Endodermal cell (in vitro differentiated cells): ENCODE results near the gene KCNAB2. TPM values are rescaled to one million over a fixed set of nuclear protein-coding genes. Genes with fewer than 3 reads are reported as not detected.

Experiments used
- DNase-seq: peaks from one replicate; pipeline ENCODE4 v3.0.0-alpha.2; 2017
- H3K27ac ChIP-seq: 2 replicates; pipeline ENCODE4 v1.5.1; 2013; ENCODE audit warnings: mild to moderate bottlenecking, low read depth, low read length, moderate library complexity
- H3K27me3 ChIP-seq: 2 replicates; pipeline ENCODE4 v1.6.1; 2013; ENCODE audit warnings: mild to moderate bottlenecking, low read length, moderate library complexity; ENCODE audit not compliant: insufficient read depth, control insufficient read depth, poor library complexity, severe bottlenecking
- H3K36me3 ChIP-seq: 2 replicates; pipeline ENCODE4 v1.7.0; 2013; ENCODE audit warnings: mild to moderate bottlenecking, low read length, moderate library complexity; ENCODE audit not compliant: control insufficient read depth, insufficient read depth
- H3K4me1 ChIP-seq: one replicate; pipeline ENCODE4 v1.7.0; 2013; ENCODE audit warnings: low read length; ENCODE audit not compliant: control insufficient read depth, insufficient read depth
- H3K4me3 ChIP-seq: 2 replicates; pipeline ENCODE4 v1.5.1; 2013; ENCODE audit warnings: mild to moderate bottlenecking, low read length, moderate library complexity
- H3K9ac ChIP-seq: 2 replicates; pipeline ENCODE4 v1.6.1; 2013; ENCODE audit warnings: mild to moderate bottlenecking, low read length, moderate library complexity; ENCODE audit not compliant: poor library complexity, severe bottlenecking; ENCODE audit errors: extremely low read depth
- H3K9me3 ChIP-seq: 2 replicates; pipeline ENCODE4 v1.6.1; 2013; ENCODE audit warnings: mild to moderate bottlenecking, low read length, moderate library complexity; ENCODE audit not compliant: control insufficient read depth
- H3K27ac Mint-ChIP-seq: 2 replicates; pipeline ENCODE4 v1.8.0; 2020; ENCODE audit warnings: mixed read lengths
- H3K27me3 Mint-ChIP-seq: 2 replicates; pipeline ENCODE4 v1.8.0; 2021; ENCODE audit warnings: mild to moderate bottlenecking, mixed read lengths; ENCODE audit not compliant: insufficient read depth
- H3K36me3 Mint-ChIP-seq: 2 replicates; pipeline ENCODE4 v1.8.0; 2020; ENCODE audit warnings: low read depth, mixed read lengths
- H3K4me1 Mint-ChIP-seq: 2 replicates; pipeline ENCODE4 v1.8.0; 2020; ENCODE audit warnings: mixed read lengths
- H3K4me3 Mint-ChIP-seq: 2 replicates; pipeline ENCODE4 v1.8.0; 2020; ENCODE audit warnings: mild to moderate bottlenecking, moderate library complexity, mixed read lengths
- H3K9me3 Mint-ChIP-seq: 2 replicates; pipeline ENCODE4 v1.8.0; 2020; ENCODE audit warnings: mild to moderate bottlenecking, mixed read lengths
- WGBS, 2 experiments: methylation state at CpG; one replicate each; pipeline versions ENCODE4 v1.1.5 to v1.1.7; 2013; ENCODE audit warnings: missing lambda C conversion rate in 2 of 2, mixed read lengths in 1 of 2; ENCODE audit not compliant: insufficient coverage in 1 of 2, insufficient read length in 1 of 2; 5-methylcytosine and 5-hydroxymethylcytosine counted together
- total RNA-seq, 2 donors: library from RNA; stranded (reverse); fragmentation: NEBNext Ultra II Directional in 1 of 2; extraction: Animal tissue kit (Norgen Biotek cat#: 25700) in 1 of 2; gene quantifications; 2 replicates in 1 of 2; 3 replicates in 1 of 2; pipeline ENCODE4 v1.2.1, GENCODE V29; 2021
- TF ChIP-seq, protein P1 (sequence below): fragments of 200-600 bp; sonication (generic); conservative IDR thresholded peaks from 2 replicates; pipeline ENCODE4 v1.5.0; 2021; ENCODE audit warnings: antibody characterized with exemption, mild to moderate bottlenecking

The KCNAB2 gene
- total RNA-seq, 2 donors from 2014 or later, result 14.9 to 22.9 TPM

- H3K4me3 ChIP-seq, result no peak overlapping the region
- H3K4me1 ChIP-seq, result peaks cover 10% of the 10 kb centered on the region
- Mint-ChIP-seq H3K36me3 (no peaks in the 10 kb centered on the region), H3K9me3 (no peaks in the 10 kb centered on the region), H3K4me1 (peaks cover 21% of the 10 kb centered on the region), H3K27ac (no peak overlapping the region), H3K4me3 (no peak overlapping the region), H3K27me3 (no peaks in the 10 kb centered on the region)
- TF ChIP-seq, protein P1, sequence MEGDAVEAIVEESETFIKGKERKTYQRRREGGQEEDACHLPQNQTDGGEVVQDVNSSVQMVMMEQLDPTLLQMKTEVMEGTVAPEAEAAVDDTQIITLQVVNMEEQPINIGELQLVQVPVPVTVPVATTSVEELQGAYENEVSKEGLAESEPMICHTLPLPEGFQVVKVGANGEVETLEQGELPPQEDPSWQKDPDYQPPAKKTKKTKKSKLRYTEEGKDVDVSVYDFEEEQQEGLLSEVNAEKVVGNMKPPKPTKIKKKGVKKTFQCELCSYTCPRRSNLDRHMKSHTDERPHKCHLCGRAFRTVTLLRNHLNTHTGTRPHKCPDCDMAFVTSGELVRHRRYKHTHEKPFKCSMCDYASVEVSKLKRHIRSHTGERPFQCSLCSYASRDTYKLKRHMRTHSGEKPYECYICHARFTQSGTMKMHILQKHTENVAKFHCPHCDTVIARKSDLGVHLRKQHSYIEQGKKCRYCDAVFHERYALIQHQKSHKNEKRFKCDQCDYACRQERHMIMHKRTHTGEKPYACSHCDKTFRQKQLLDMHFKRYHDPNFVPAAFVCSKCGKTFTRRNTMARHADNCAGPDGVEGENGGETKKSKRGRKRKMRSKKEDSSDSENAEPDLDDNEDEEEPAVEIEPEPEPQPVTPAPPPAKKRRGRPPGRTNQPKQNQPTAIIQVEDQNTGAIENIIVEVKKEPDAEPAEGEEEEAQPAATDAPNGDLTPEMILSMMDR, result no peak
- 95 to 100% methylated on average over 8 to 12 of the region's 12 CpGs for WGBS, 2 experiments
- no peak overlapping the region for H3K9ac ChIP-seq
- peaks cover 5% of the 10 kb centered on the region for H3K27me3 ChIP-seq
- H3K36me3 ChIP-seq, result no peaks in the 10 kb centered on the region
- no peak for DNase-seq
- H3K9me3 ChIP-seq, result no peaks in the 10 kb centered on the region
- no peak overlapping the region for H3K27ac ChIP-seq
Measured at GRCh38 chr1:6006882-6007281, 38.8 kb upstream of the KCNAB2 start.

GRCh38 chr1:6007318-6008083 lies 38.2 kb upstream of the KCNAB2 start:
- Mint-ChIP-seq H3K27me3 (no peaks in the 10 kb centered on the region), H3K4me1 (peaks cover 19% of the 10 kb centered on the region), H3K9me3 (no peaks in the 10 kb centered on the region), H3K27ac (no peak overlapping the region), H3K36me3 (no peaks in the 10 kb centered on the region), H3K4me3 (no peak overlapping the region)
- H3K27me3 ChIP-seq, result peaks cover 5% of the 10 kb centered on the region
- no peaks in the 10 kb centered on the region for H3K9me3 ChIP-seq
- no peak overlapping the region for H3K4me3 ChIP-seq
- no peak for DNase-seq
- TF ChIP-seq, protein P1, result no peak
- no peak overlapping the region for H3K27ac ChIP-seq
- 85 to 90% methylated on average over 17 to 25 of the region's 25 CpGs for WGBS, 2 experiments
- H3K4me1 ChIP-seq, result peaks cover 10% of the 10 kb centered on the region
- H3K36me3 ChIP-seq, result no peaks in the 10 kb centered on the region
- H3K9ac ChIP-seq, result no peak overlapping the region

DNA sequence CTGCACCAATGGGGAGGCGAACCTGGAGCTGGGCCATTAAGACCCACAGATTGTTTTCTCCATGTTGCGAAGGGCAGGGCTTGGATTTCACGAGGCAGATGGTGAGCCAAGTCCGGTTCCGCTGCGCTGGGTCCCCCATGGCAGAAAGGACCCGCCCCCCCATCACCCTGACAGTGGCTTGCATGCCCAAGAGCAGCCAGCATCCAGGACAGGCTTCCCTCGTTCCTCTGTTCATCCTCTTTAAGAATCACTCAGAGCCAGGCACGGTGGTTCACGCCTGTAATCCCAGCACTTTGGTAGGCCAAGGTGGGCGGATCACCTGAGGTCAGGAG lies 37.6 kb upstream of the KCNAB2 start:
- no peak overlapping the region for H3K4me3 Mint-ChIP-seq
- H3K36me3 Mint-ChIP-seq, result no peaks in the 10 kb centered on the region
- H3K27ac ChIP-seq, result no peak overlapping the region
- no peak overlapping the region for H3K27ac Mint-ChIP-seq
- peaks cover 16% of the 10 kb centered on the region for H3K4me1 Mint-ChIP-seq
- no peaks in the 10 kb centered on the region for H3K27me3 Mint-ChIP-seq
- no peaks in the 10 kb centered on the region for H3K36me3 ChIP-seq
- H3K9me3 ChIP-seq, result no peaks in the 10 kb centered on the region
- no peak overlapping the region for H3K9ac ChIP-seq
- no peak for DNase-seq
- H3K4me1 ChIP-seq, result peaks cover 10% of the 10 kb centered on the region
- peaks cover 5% of the 10 kb centered on the region for H3K27me3 ChIP-seq
- no peak overlapping the region for H3K4me3 ChIP-seq
- TF ChIP-seq, protein P1, result no peak
- WGBS, 2 experiments, result 88 to 90% methylated on average over 7 to 11 of the region's 11 CpGs
- no peaks in the 10 kb centered on the region for H3K9me3 Mint-ChIP-seq
